ENCODE results near the gene DCUN1D2. TPM values are rescaled to one million over a fixed set of nuclear protein-coding genes. Genes with fewer than 3 reads are reported as not detected.

Gene DCUN1D2
- total RNA-seq, 6 donors from 2014 or later = 10.1 to 53.4 (median 26.5) TPM

DNA sequence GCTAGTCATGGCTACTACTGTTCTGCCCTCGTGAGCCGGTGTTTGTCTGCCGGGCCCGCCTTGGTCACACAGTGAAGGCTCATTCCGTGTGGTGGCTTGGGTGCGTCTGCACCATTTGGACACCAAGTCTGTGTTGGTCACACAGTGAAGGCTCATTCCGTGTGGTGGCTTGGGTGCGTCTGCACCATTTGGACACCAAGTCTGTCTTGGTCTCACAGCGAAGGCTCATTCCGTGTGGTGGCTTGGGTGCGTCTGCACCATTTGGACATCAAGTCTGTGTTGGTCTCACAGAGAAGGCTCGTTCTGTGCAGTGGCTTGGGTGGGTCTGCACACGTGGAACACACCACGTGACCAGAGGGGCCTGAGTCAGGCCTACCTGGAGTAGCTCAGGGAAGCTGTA, 29.0 kb upstream of the DCUN1D2 start:
- H3K36me3 ChIP-seq = peaks cover 0 to 56% (median 19%) of the 10 kb centered on the region in 4 donors
- ATAC-seq (ENCODE audit: low FRiP score in 2 of 2) = no peak
- H3K27ac ChIP-seq = no peak overlapping the region
- no peaks in the 10 kb centered on the region for H3K27me3 ChIP-seq
- H3K4me1 ChIP-seq = no peaks in the 10 kb centered on the region
- no peak overlapping the region for H3K4me3 ChIP-seq
- 94 to 97% methylated on average over 13 to 14 of the region's 14 CpGs for WGBS, 2 donors
- DNase-seq = no peak
- no peaks in the 10 kb centered on the region for H3K9me3 ChIP-seq
- TF ChIP-seq POLR2AphosphoS5 (IDR thresholded peaks at IDR 0.05) (no peak), CTCF (IDR thresholded peaks at IDR 0.05) (no peak), POLR2A (IDR thresholded peaks at IDR 0.05) (no peak), EP300 (IDR thresholded peaks at IDR 0.05) (no peak)

DNA sequence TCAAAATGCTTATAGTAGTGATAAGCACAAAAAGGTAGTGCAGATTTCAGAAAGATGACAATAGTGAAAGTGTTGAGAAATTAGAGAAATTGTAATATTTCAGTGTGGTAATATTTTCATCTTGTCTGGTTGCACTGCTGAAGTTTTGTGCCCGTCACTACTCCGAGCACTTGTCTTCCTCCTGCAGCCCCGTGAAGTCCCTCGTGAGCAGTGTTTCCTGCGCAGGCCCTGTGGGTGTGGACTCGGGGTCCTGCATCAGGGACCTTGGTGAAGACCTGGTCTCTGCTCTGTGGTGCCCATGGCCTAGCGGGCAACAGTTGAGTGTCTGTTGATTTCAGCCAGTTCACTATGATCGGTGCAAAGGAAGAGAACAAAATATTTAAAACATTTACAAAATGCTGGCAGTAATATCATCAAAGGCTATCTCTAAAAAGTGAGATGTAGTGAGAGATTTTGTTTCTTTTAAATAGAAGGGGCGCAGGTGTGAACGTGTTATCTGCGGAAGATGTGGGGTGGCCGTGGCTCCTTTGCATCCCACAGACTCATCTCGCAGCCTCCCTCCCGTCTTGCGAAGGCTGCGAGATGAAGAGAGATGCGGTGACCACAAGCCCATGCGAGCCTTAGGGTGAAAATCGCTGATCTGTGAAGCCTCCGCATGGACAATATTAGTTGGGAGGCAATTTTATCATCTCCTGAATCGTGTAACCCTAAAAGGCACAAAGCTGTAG, 27.7 kb upstream of the DCUN1D2 start:
- DNase-seq (no peak), ATAC-seq (ENCODE audit: low FRiP score in 2 of 2) (no peak)
- H3K27ac ChIP-seq = no peak overlapping the region
- H3K4me1 ChIP-seq = no peaks in the 10 kb centered on the region
- no peaks in the 10 kb centered on the region for H3K9me3 ChIP-seq
- TF ChIP-seq EP300 (IDR thresholded peaks at IDR 0.05) (no peak), POLR2A (IDR thresholded peaks at IDR 0.05) (no peak), CTCF (IDR thresholded peaks at IDR 0.05) (no peak), POLR2AphosphoS5 (IDR thresholded peaks at IDR 0.05) (no peak)
- 86 to 87% methylated on average over 21 of the region's 21 CpGs for WGBS, 2 donors
- no peaks in the 10 kb centered on the region for H3K27me3 ChIP-seq
- peaks cover 0 to 57% (median 19%) of the 10 kb centered on the region in 4 donors for H3K36me3 ChIP-seq
- H3K4me3 ChIP-seq = no peak overlapping the region

- Histone ChIP-seq H3K9me3 (no peaks in the 10 kb centered on the region), H3K27ac (no peak overlapping the region), H3K36me3 (peaks cover 17 to 58% (median 25%) of the 10 kb centered on the region in 4 donors), H3K4me3 (no peak overlapping the region), H3K27me3 (no peaks in the 10 kb centered on the region), H3K4me1 (no peaks in the 10 kb centered on the region)
- no peak for ATAC-seq (ENCODE audit: low FRiP score in 2 of 2)
- DNase-seq = no peak
- TF ChIP-seq EP300 (IDR thresholded peaks at IDR 0.05) (no peak), POLR2AphosphoS5 (IDR thresholded peaks at IDR 0.05) (no peak), CTCF (IDR thresholded peaks at IDR 0.05) (no peak), POLR2A (IDR thresholded peaks at IDR 0.05) (no peak)
- WGBS, 2 donors = 92 to 98% methylated on average over 5 of the region's 5 CpGs
Measured at GRCh38 chr13:113514847-113515246, 24.3 kb upstream of the DCUN1D2 start.

DNA sequence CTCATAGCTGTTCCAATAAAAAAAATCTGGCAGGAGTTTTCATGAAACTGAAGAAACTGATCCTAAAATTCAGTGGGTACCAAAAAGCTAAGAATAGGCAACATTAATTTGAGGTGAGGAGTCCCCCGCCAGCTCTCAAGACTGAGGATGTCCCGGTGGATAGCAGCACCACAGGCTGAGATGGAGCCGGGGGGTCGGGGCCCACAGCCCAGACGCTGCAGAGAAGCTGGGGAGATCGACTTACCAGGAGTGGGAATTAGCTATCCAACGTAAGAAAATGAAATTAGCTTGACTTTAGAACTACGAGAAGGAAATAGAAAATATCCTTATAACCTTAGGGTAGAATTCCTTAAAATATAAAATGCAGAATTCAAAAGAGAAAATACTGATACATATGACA, 23.2 kb upstream of the DCUN1D2 start:
- no peak overlapping the region for H3K4me3 ChIP-seq
- DNase-seq (no peak), ATAC-seq (ENCODE audit: low FRiP score in 2 of 2) (no peak)
- H3K4me1 ChIP-seq = no peaks in the 10 kb centered on the region
- TF ChIP-seq CTCF (IDR thresholded peaks at IDR 0.05) (no peak), EP300 (IDR thresholded peaks at IDR 0.05) (no peak), POLR2A (IDR thresholded peaks at IDR 0.05) (no peak), POLR2AphosphoS5 (IDR thresholded peaks at IDR 0.05) (no peak)
- no peaks in the 10 kb centered on the region for H3K9me3 ChIP-seq
- H3K36me3 ChIP-seq = peaks cover 17 to 60% (median 25%) of the 10 kb centered on the region in 4 donors
- H3K27me3 ChIP-seq = no peaks in the 10 kb centered on the region
- no peak overlapping the region for H3K27ac ChIP-seq
- WGBS, 2 donors = 88 to 94% methylated on average over 8 of the region's 8 CpGs

DNA sequence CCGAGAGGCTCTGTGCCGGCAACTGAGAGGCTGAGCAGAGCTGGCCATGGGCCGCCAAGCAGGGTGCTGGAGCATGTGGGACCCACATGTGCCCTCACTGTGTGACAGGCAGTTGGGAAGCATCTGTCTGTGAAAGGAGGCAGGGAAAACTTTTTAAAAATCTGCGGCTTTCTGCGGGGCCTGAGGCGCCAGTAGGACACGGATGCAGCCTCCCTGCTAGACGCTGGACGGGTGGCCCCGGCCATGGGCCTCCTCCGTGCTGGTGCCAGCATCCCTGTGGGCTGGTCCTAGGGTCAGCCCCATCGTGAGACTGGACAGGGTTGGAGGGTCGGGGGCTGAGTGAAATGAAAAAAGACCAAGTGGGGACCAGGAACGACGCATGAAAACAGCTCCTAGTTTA, 20.9 kb upstream of the DCUN1D2 start:
- ATAC-seq (ENCODE audit: low FRiP score in 2 of 2) (no peak), DNase-seq (no peak)
- H3K27me3 ChIP-seq = no peaks in the 10 kb centered on the region
- no peak overlapping the region for H3K27ac ChIP-seq
- H3K4me3 ChIP-seq = no peak overlapping the region
- H3K4me1 ChIP-seq = peaks cover 0 to 3% (median 0%) of the 10 kb centered on the region in 4 donors
- TF ChIP-seq CTCF (IDR thresholded peaks at IDR 0.05) = no peak
- no peak for TF ChIP-seq POLR2AphosphoS5 (IDR thresholded peaks at IDR 0.05)
- no peak for TF ChIP-seq POLR2A (IDR thresholded peaks at IDR 0.05)
- no peak for TF ChIP-seq EP300 (IDR thresholded peaks at IDR 0.05)
- peaks cover 17 to 57% (median 29%) of the 10 kb centered on the region in 4 donors for H3K36me3 ChIP-seq
- WGBS, 2 donors = 96% methylated on average over 15 of the region's 15 CpGs
- no peaks in the 10 kb centered on the region for H3K9me3 ChIP-seq

All from upper lobe of left lung (tissue), 6 donors.